ENCODE data around the gene CFAP141. TPM values are rescaled to one million over a fixed set of nuclear protein-coding genes. Genes with fewer than 3 reads are reported as not detected.

Gene CFAP141
- total RNA-seq, 1 experiment from 2014 or later, result not detected

- intact Hi-C loops (cut with micrococcal nuclease), result no loop called here
- CTCF ChIA-PET, result no interaction called here
- Histone ChIP-seq H3K4me2 (ENCODE audit: low read length) (no peak overlapping the region), H3K9me3 (ENCODE audit: control insufficient read depth in 1 of 2, insufficient read depth in 1 of 2, low read depth in 1 of 2, low read length in 2 of 2) (no peaks in the 10 kb centered on the region), H4K20me1 (ENCODE audit: insufficient read depth) (peaks cover 18% of the 10 kb centered on the region; the same call in 1 of the 2 replicates), H3K79me2 (ENCODE audit: insufficient read depth, low read length) (peaks cover 90% of the 10 kb centered on the region), H3K9ac (ENCODE audit: low read length) (no peak overlapping the region), H2AFZ (ENCODE audit: low read depth, low read length, poor library complexity, severe bottlenecking) (no peak overlapping the region), H3K4me3 (replicated peaks in 1 of 2; ENCODE audit: low read depth in 1 of 2, low read length in 2 of 2) (no peak overlapping the region), H3K27me3 (ENCODE audit: insufficient read depth, low read length) (no peaks in the 10 kb centered on the region), H3K36me3 (ENCODE audit: control insufficient read depth in 1 of 2, insufficient read depth in 2 of 2, low read length in 2 of 2) (peaks cover 66 to 83% of the 10 kb centered on the region in 2 experiments), H3K27ac (ENCODE audit: low read depth, low read length) (no peak overlapping the region), H3K9me2 (ENCODE audit: insufficient read depth) (no peaks in the 10 kb centered on the region), H3K4me1 (ENCODE audit: control insufficient read depth in 1 of 2, insufficient read depth in 2 of 2, low read length in 2 of 2) (no peaks in the 10 kb centered on the region)
- ATAC-seq (no peak), DNase-seq (ENCODE audit: low read depth, low spot score) (no peak)
- TF ChIP-seq RAD21 (IDR thresholded peaks at IDR 0.05; ENCODE audit: low read depth) (no peak), POLR2AphosphoS5 (IDR thresholded peaks at IDR 0.05; ENCODE audit: low read depth, low read length) (no peak), SRF (IDR thresholded peaks at IDR 0.05; ENCODE audit: low read depth) (no peak), SP1 (IDR thresholded peaks at IDR 0.05; ENCODE audit: low read depth) (no peak), EZH2 (IDR thresholded peaks at IDR 0.05) (no peak), JUND (IDR thresholded peaks at IDR 0.05) (no peak), YY1 (IDR thresholded peaks at IDR 0.05; ENCODE audit: extremely low read depth, insufficient replicate concordance, low read depth, low read length) (no peak), EGR1 (IDR thresholded peaks at IDR 0.05; ENCODE audit: low read depth) (no peak), FOSL1 (IDR thresholded peaks at IDR 0.05; ENCODE audit: low read depth) (no peak), ZNF274 (IDR thresholded peaks at IDR 0.05; ENCODE audit: low read depth, low read length) (no peak), ATF3 (IDR thresholded peaks at IDR 0.05) (no peak), REST (IDR thresholded peaks at IDR 0.05; ENCODE audit: low read depth) (no peak), EZH2phosphoT487 (IDR thresholded peaks at IDR 0.05; ENCODE audit: borderline replicate concordance) (no peak), MAX (IDR thresholded peaks at IDR 0.05) (no peak)
- no TSS peak for BruUV-seq (replicated peaks)
- POLR2A ChIA-PET, result no interaction called here
- RAD21 ChIA-PET (ENCODE audit: low non-redundant PET in 1 of 2, low total read pairs in 2 of 2, uncharacterized antibody in 2 of 2, unreplicated experiment in 2 of 2), result no interaction called here
Measured at GRCh38 chr1:154171223-154171583, 34.9 kb downstream of the CFAP141 start.

Data from HCT116 (cell line).